ENCODE data around the gene NOX5. TPM values are rescaled to one million over a fixed set of nuclear protein-coding genes. Genes with fewer than 3 reads are reported as not detected.
A peak's percentile ranks its signal among the peaks of the same experiment; 100 is the strongest.

Gene NOX5
- total RNA-seq, 1 donor from 2014 or later, result 0.09 TPM

GRCh38 chr15:68990231-68990991, 24.1 kb upstream of the NOX5 start:
- no peak for TF ChIP-seq EZH2 (IDR thresholded peaks at IDR 0.05; ENCODE audit: insufficient read depth, low read length)
- TF ChIP-seq CTCF (IDR thresholded peaks at IDR 0.05; ENCODE audit: insufficient read depth, low read depth, low read length), result no peak
- Histone ChIP-seq H4K20me1 (ENCODE audit: insufficient read depth, low read length) (no peaks in the 10 kb centered on the region), H3K4me3 (ENCODE audit: insufficient read depth, low read depth, low read length) (no peak overlapping the region), H3K27ac (ENCODE audit: low read depth, low read length) (no peak overlapping the region), H3K27me3 (ENCODE audit: insufficient read depth, low read length) (peaks cover 11% of the 10 kb centered on the region), H3K9me3 (ENCODE audit: insufficient read depth, low read depth, low read length) (no peaks in the 10 kb centered on the region), H2AFZ (ENCODE audit: low read depth, low read length) (no peak overlapping the region), H3K4me2 (ENCODE audit: low read length) (no peak overlapping the region), H3K79me2 (ENCODE audit: insufficient read depth, low read length) (no peaks in the 10 kb centered on the region), H3K4me1 (ENCODE audit: insufficient read depth, low read length) (peaks cover 16% of the 10 kb centered on the region), H3K36me3 (ENCODE audit: insufficient read depth, low read length) (no peaks in the 10 kb centered on the region), H3K9ac (ENCODE audit: low read length) (no peak overlapping the region)
- no peak overlapping the region for H3K4me3 Mint-ChIP-seq (ENCODE audit: unreplicated experiment)
- peaks cover 29% of the 10 kb centered on the region for H3K4me1 Mint-ChIP-seq (ENCODE audit: low read depth, unreplicated experiment)
- peaks cover 3% of the 10 kb centered on the region for H3K9me3 Mint-ChIP-seq (ENCODE audit: unreplicated experiment)
- H3K27me3 Mint-ChIP-seq (ENCODE audit: low read depth, unreplicated experiment), result peaks cover 24% of the 10 kb centered on the region
- no peak for FAIRE-seq
- no peak overlapping the region for H3K27ac Mint-ChIP-seq (ENCODE audit: unreplicated experiment)
- no peak for DNase-seq (ENCODE audit: low read depth)
- no peaks in the 10 kb centered on the region for H3K36me3 Mint-ChIP-seq (ENCODE audit: low read depth, unreplicated experiment)

- Mint-ChIP-seq H3K36me3 (ENCODE audit: low read depth, unreplicated experiment) (no peaks in the 10 kb centered on the region), H3K27me3 (ENCODE audit: low read depth, unreplicated experiment) (peaks cover 24% of the 10 kb centered on the region), H3K9me3 (ENCODE audit: unreplicated experiment) (peaks cover 3% of the 10 kb centered on the region), H3K4me3 (ENCODE audit: unreplicated experiment) (no peak overlapping the region), H3K27ac (ENCODE audit: unreplicated experiment) (no peak overlapping the region), H3K4me1 (ENCODE audit: low read depth, unreplicated experiment) (peaks cover 31% of the 10 kb centered on the region)
- H3K4me1 ChIP-seq (ENCODE audit: insufficient read depth, low read length), result peaks cover 16% of the 10 kb centered on the region
- H2AFZ ChIP-seq (ENCODE audit: low read depth, low read length), result no peak overlapping the region
- no peak overlapping the region for H3K9ac ChIP-seq (ENCODE audit: low read length)
- no peak for TF ChIP-seq EZH2 (IDR thresholded peaks at IDR 0.05; ENCODE audit: insufficient read depth, low read length)
- TF ChIP-seq CTCF (IDR thresholded peaks at IDR 0.05; ENCODE audit: insufficient read depth, low read depth, low read length), result no peak
- H4K20me1 ChIP-seq (ENCODE audit: insufficient read depth, low read length), result no peaks in the 10 kb centered on the region
- no peak overlapping the region for H3K27ac ChIP-seq (ENCODE audit: low read depth, low read length)
- H3K36me3 ChIP-seq (ENCODE audit: insufficient read depth, low read length), result no peaks in the 10 kb centered on the region
- no peak for FAIRE-seq
- no peak overlapping the region for H3K4me2 ChIP-seq (ENCODE audit: low read length)
- peaks cover 11% of the 10 kb centered on the region for H3K27me3 ChIP-seq (ENCODE audit: insufficient read depth, low read length)
- H3K9me3 ChIP-seq (ENCODE audit: insufficient read depth, low read depth, low read length), result no peaks in the 10 kb centered on the region
- no peak overlapping the region for H3K4me3 ChIP-seq (ENCODE audit: insufficient read depth, low read depth, low read length)
- no peaks in the 10 kb centered on the region for H3K79me2 ChIP-seq (ENCODE audit: insufficient read depth, low read length)
- DNase-seq (ENCODE audit: low read depth), result no peak
These were observed 23.4 kb upstream of the NOX5 start for GRCh38 chr15:68990992-68991500.

GRCh38 chr15:68991723-68992122, 22.8 kb upstream of the NOX5 start:
- Histone ChIP-seq H3K79me2 (ENCODE audit: insufficient read depth, low read length) (no peaks in the 10 kb centered on the region), H3K9me3 (ENCODE audit: insufficient read depth, low read depth, low read length) (no peaks in the 10 kb centered on the region), H3K36me3 (ENCODE audit: insufficient read depth, low read length) (no peaks in the 10 kb centered on the region), H3K27ac (ENCODE audit: low read depth, low read length) (no peak overlapping the region), H4K20me1 (ENCODE audit: insufficient read depth, low read length) (no peaks in the 10 kb centered on the region), H3K4me3 (ENCODE audit: insufficient read depth, low read depth, low read length) (no peak overlapping the region), H3K9ac (ENCODE audit: low read length) (no peak overlapping the region), H2AFZ (ENCODE audit: low read depth, low read length) (no peak overlapping the region), H3K27me3 (ENCODE audit: insufficient read depth, low read length) (peaks cover 11% of the 10 kb centered on the region), H3K4me2 (ENCODE audit: low read length) (no peak overlapping the region), H3K4me1 (ENCODE audit: insufficient read depth, low read length) (peaks cover 16% of the 10 kb centered on the region)
- TF ChIP-seq CTCF (IDR thresholded peaks at IDR 0.05; ENCODE audit: insufficient read depth, low read depth, low read length), result no peak
- TF ChIP-seq EZH2 (IDR thresholded peaks at IDR 0.05; ENCODE audit: insufficient read depth, low read length), result no peak
- FAIRE-seq, result no peak
- peaks cover 3% of the 10 kb centered on the region for H3K9me3 Mint-ChIP-seq (ENCODE audit: unreplicated experiment)
- no peak overlapping the region for H3K4me3 Mint-ChIP-seq (ENCODE audit: unreplicated experiment)
- peaks cover 21% of the 10 kb centered on the region for H3K27me3 Mint-ChIP-seq (ENCODE audit: low read depth, unreplicated experiment)
- no peaks in the 10 kb centered on the region for H3K36me3 Mint-ChIP-seq (ENCODE audit: low read depth, unreplicated experiment)
- DNase-seq (ENCODE audit: low read depth), result peak; percentile 68
- no peak overlapping the region for H3K27ac Mint-ChIP-seq (ENCODE audit: unreplicated experiment)
- H3K4me1 Mint-ChIP-seq (ENCODE audit: low read depth, unreplicated experiment), result peaks cover 31% of the 10 kb centered on the region
